SK-N-MC (cell line): ENCODE results near the gene WRAP73.

ENCODE experiments used
- DNase-seq: peaks from one replicate; pipeline ENCODE4 v3.0.0-alpha.2; 2011; ENCODE audit warnings: low read depth, low spot score
- H3K27ac ChIP-seq: fragments of 200-600 bp; sonication (generic); 2 replicates; pipeline ENCODE4 v1.5.1; 2016; ENCODE audit warnings: mixed run types
- H3K36me3 ChIP-seq: fragments of 200-600 bp; sonication (generic); 2 replicates; pipeline ENCODE4 v1.6.1; 2017; ENCODE audit warnings: antibody characterized with exemption, low read length, mixed read lengths; ENCODE audit not compliant: insufficient read depth
- H3K4me3 ChIP-seq: fragments of 200-600 bp; sonication (generic); 2 replicates; pipeline ENCODE4 v1.5.1; 2016
- H3K9ac ChIP-seq: fragments of 200-600 bp; sonication (generic); 2 replicates; pipeline ENCODE4 v1.8.0; 2017; ENCODE audit warnings: mixed run types, mixed read lengths; ENCODE audit not compliant: insufficient read length
- H3K9me3 ChIP-seq: fragments of 200-600 bp; sonication (generic); 2 replicates; pipeline ENCODE4 v1.6.1; 2017; ENCODE audit warnings: low read depth, mild to moderate bottlenecking, antibody characterized with exemption, low read length, moderate library complexity, mixed read lengths
- EZH2 ChIP-seq: fragments of 200-600 bp; sonication (generic); IDR thresholded peaks from one replicate; pipeline ENCODE4 v1.6.1; 2017; ENCODE audit warnings: antibody characterized with exemption
- FOXP2 ChIP-seq: optimal IDR thresholded peaks from 2 replicates; pipeline ENCODE3; 2011; ENCODE audit warnings: mild to moderate bottlenecking, moderate library complexity; ENCODE audit not compliant: insufficient read depth; ENCODE audit errors: extremely low read length, control extremely low read depth
- POLR2AphosphoS5 ChIP-seq: IDR thresholded peaks from 2 replicates; pipeline ENCODE4 v1.6.1; 2012; ENCODE audit warnings: mild to moderate bottlenecking, low read depth, low read length, borderline replicate concordance

WRAP73 gene

DNA sequence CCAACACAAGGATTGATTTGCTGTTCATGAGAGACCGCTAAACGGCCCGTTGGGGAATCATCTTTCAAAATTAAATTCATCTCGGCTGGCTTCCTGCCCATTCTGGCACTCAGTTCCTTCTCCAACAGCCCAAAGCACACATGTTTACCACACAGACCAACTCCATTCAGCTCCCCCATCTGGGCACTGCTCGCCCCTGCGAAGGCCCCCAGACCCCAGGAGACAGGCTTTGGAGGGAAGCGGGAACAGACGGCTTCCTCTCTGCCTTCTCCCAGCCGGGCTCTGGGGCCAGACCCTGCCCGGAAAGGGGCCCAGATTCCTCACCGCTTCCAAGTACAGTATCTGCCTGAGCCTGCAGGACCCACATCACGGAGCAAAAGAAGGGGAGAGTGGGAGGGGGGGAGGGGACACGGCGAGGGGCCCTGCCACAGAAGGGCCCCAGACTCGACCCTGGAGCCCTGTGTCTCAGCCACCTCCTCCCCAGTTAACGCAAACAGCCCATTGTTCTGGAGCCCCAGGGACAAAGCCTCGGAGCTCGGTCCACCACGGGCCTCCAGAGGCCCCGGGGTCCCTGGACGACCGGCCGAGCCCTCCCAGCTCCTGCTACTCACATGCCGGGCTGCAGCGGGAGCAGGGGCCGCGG lies 39.3 kb downstream of the WRAP73 start:
- H3K27ac ChIP-seq: peak overlapping the region; percentile 31; the same call in 1 of the 2 replicates
- no peak for TF ChIP-seq POLR2AphosphoS5
- TF ChIP-seq FOXP2: peak; percentile 28
- H3K36me3 ChIP-seq: no peaks in the 10 kb centered on the region
- no peaks in the 10 kb centered on the region for H3K9me3 ChIP-seq
- DNase-seq: peak; percentile 22
- H3K9ac ChIP-seq: peak overlapping the region; percentile 53
- H3K4me3 ChIP-seq: peak overlapping the region; percentile 91

DNA sequence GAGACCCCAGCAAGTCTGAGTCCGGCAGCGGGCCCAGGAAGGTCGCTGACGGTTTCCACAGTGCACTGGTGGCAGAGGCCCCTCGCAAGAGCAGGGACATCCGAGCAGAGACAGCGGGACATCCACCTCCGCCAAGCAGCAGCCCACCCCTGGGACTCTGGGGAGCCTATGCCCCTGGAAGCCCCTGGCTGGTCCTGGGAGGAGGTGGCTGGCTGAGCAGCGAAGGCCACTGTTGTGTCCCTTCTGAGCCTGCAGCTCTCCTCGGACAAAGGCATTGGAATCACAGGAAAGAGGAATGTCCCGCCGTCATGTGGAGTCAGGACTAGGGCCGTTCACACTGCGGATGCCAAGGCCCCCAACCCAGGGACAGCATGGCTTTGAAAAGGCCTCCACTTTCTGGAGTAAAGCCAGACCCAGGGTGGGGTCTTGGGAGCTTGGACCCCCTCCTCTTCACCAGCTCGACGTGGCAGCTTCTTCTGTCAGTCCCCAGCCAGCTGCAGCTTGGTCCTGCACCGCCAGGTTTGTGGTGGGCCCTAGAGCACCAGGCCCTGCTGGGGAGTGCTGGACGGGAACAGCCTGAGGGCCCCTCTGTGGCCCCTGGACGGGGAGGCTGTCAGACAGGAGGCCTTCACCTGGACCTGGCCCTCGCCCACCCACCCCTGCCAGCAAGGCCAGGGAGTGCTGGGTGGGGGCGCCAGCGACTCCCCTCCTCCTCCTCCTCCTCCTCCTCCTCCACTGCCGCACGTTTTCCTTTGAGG lies 40.0 kb downstream of the WRAP73 start:
- H3K27ac ChIP-seq: no peak overlapping the region
- H3K4me3 ChIP-seq: peak overlapping the region; percentile 91
- no peaks in the 10 kb centered on the region for H3K36me3 ChIP-seq
- TF ChIP-seq POLR2AphosphoS5: no peak
- TF ChIP-seq EZH2: no peak
- no peak for TF ChIP-seq FOXP2
- no peak for DNase-seq
- peak overlapping the region; percentile 11 for H3K9ac ChIP-seq
- H3K9me3 ChIP-seq: no peaks in the 10 kb centered on the region

DNA sequence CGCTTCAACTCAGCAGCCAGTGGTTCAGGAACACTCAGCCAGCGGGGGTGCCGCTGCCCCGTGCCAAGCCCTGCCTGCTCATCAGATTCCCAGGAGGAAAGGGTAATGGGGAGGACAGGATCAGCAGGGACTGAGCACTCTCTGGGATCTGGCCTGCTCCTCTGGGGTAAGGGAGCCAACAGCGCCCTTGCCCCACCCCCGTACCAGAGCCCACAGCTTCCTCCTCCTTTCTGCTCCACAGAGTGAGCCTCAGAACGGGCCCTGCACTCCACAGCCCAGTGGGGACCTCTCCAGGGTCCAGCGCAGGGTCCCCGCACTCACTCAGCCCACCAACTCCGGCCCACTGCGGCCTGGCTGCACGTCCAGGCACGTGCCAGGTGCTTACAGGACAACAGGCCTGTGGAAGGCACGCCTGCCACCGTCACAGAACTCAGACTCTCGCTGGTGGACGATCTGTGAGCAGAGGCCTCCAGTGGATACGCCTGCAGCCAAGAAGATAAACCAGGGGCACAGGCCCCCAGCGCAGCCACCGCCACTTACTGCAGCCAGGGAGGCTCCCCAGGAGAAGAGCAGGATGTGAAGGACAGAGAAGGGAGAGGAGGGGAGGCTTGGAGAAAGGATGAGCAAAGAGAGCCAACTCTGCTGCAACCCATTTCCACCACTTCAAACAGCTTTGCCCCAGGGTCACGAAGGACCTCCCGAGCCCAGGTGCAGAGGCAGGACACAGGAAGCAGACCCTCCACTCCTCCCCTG lies 40.7 kb downstream of the WRAP73 start:
- no peak for DNase-seq
- no peak for TF ChIP-seq POLR2AphosphoS5
- no peak for TF ChIP-seq FOXP2
- no peak for TF ChIP-seq EZH2
- no peak overlapping the region for H3K4me3 ChIP-seq
- no peak overlapping the region for H3K9ac ChIP-seq
- H3K27ac ChIP-seq: no peak overlapping the region
- H3K9me3 ChIP-seq: no peaks in the 10 kb centered on the region
- no peaks in the 10 kb centered on the region for H3K36me3 ChIP-seq

DNA sequence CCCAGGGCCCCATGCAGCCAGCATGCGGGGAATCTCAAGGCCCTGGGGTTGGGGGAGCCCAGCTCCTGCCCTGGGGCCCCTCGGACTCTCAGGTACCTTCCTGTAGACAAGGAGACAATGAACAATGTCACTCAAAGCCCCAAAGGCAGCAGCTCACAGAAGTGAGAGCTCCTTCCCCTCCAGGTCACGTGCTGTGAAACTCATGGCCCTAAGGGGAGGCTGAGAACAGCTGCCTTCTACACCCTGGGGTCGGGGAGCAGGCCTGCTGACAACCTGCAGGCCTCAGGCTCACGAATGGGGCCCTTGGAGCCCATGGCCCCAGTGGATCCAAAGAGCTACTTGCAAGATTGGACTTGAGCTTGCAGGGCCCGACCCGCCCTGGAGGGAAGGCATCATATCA lies 41.7 kb downstream of the WRAP73 start:
- Histone ChIP-seq H3K9ac (no peak overlapping the region), H3K4me3 (no peak overlapping the region), H3K27ac (no peak overlapping the region), H3K9me3 (no peaks in the 10 kb centered on the region), H3K36me3 (no peaks in the 10 kb centered on the region)
- no peak for TF ChIP-seq EZH2
- TF ChIP-seq POLR2AphosphoS5: no peak
- TF ChIP-seq FOXP2: no peak
- no peak for DNase-seq

DNA sequence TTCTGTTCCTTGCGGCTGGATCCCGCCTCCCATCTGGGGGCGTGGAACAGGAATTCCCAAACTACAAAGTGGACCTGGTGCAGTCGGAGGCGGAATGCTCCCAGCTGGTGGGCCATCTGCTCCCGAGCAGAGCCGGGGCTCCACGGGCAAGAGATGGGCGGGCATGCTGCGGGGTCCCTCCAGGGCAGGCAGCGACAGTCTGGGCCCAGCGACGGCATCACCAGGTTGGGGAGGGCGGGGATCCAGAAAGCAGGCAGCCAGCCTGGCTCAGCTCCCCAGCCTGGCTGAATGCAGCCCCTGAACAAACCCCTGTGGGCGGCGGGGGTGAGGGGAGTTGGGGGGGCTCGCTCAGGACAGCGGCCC lies 42.2 kb downstream of the WRAP73 start:
- Histone ChIP-seq H3K9me3 (no peaks in the 10 kb centered on the region), H3K4me3 (no peak overlapping the region), H3K9ac (no peak overlapping the region), H3K36me3 (no peaks in the 10 kb centered on the region), H3K27ac (no peak overlapping the region)
- no peak for DNase-seq
- TF ChIP-seq EZH2 (no peak), POLR2AphosphoS5 (no peak), FOXP2 (no peak)

DNA sequence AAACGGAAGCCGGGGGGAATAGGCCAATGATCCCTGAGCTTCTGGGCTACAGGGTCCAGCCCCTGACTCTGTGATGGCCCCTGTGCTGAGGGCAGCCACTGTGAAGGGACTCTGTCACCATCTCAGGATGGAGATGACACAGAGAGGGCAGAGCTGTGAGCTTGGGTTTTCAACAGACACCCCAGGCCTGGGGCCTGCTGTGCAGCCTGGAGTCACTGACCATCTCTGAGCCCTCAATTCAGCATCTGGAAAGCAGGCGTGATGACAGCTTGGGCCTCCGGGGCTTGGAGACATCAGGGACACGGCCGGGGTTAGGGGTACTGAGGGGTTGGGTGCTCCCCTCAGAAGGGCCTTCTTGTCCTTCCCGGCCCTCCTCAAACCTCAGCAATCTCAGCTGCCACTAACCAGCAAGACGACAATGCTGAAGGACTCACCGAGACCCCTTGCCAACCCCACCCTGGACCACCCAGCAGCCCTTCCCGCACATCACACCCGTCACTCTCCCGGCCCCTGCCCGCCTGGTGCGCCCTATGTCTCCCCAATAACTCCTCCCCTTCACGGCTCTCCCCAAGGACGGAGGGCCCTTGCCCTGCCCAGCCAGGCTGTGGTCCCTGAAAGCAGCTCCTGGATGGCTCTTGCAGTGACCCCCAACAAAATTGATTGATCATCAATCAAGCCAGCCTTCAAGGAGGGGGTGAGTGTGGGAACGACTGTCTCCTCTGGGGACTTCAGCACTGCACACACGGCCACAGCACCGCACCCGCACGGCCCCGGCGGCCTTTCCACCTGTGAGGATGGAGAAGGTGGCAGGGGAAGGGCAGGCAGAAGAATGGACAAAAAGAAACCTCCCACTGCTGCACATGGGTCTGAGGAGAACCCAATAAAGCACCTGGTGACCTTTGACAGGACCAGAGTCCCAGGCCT lies 42.9 kb downstream of the WRAP73 start:
- no peak for DNase-seq

DNA sequence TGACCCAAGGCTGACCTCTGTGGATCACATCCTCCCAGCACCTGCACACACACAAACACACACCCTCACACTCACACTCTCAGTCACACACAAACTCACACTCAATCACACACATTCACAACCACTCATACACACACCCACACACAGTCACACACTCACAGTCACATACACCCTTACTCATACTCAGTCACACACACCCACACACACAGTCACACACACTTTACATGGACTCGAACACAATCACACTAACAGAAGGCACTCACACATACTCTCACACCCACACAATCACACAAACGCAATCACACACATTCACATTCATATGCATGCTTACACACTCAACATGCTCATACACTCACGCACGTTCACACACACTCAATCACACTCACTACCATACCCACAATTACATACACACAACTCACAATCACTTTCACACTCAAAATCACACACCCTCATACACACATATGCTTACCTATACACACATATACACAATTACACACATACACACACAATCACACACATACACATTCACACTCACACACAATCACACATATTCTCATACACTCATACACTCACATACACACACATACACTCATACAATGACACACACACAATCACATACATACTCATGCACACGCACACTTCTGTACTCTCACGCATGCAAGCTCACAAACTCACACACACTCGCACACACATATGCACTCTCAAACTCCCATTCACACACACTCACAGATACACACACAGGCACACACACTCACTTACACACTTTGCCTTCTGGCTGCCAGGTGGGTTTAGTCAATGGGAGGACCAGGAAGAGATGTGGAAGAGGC lies 44.7 kb downstream of the WRAP73 start:
- H3K9me3 ChIP-seq: no peaks in the 10 kb centered on the region
- no peaks in the 10 kb centered on the region for H3K36me3 ChIP-seq
- no peak overlapping the region for H3K27ac ChIP-seq
- TF ChIP-seq EZH2 (no peak), FOXP2 (no peak), POLR2AphosphoS5 (no peak)
- H3K4me3 ChIP-seq: no peak overlapping the region
- no peak overlapping the region for H3K9ac ChIP-seq
- DNase-seq: no peak

More for the DNA sequence above, 42.9 kb downstream of the WRAP73 start:
- Histone ChIP-seq H3K4me3 (no peak overlapping the region), H3K9ac (no peak overlapping the region), H3K36me3 (no peaks in the 10 kb centered on the region), H3K27ac (no peak overlapping the region), H3K9me3 (no peaks in the 10 kb centered on the region)
- TF ChIP-seq EZH2 (no peak), POLR2AphosphoS5 (no peak), FOXP2 (no peak)
